NCI-H510A treated with DMSO at 0.1 percent for 48 hours (cell line): Measurements from ENCODE around the gene RPAP2.
"Not testable (repeated sequence)": the region's sequence is repeated elsewhere in the genome, so short reads cannot be mapped to it uniquely, and the experiment has no call there.

Experiments used
- DNase-seq: peaks from one replicate; lab custom pipeline; 2025; lab: John Stamatoyannopoulos, UW

The RPAP2 gene

DNA sequence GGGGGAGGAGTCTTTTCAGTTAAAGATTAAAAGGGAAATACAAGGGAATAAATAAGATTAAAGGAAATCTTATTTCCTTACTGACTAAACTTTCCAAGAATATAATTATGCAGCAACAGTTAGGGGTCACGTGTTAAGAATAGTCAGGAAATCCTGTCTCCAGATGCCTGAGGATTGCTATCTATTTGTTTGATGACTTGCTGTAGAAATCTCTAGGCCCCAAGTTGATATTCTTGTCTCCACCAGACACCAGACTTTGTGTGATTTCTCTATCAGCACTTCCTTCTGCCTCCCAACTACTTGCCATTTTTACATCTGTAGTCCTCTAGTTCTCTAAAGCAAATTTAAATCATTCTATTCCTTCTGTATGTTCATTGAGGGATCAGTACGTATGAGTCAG lies 77.5 kb downstream of the RPAP2 start:
- no peak for DNase-seq

DNA sequence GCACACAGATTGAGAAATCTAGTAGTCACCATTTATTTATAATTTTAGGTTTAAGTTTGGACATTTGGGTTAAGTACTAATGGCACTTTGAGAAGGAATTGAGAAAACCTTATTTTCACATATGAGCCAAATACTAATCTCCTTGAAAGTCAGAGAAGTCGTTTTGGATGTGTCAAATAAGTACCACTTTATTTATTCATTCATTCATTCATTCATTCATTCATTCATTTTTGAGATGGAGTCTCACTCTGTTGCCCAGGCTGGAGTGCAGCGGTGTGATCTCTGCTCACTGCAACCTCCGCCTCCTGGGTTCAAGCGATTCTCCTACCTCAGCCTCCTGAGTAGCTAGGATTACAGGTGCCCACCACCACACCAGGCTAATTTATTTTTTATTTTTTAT lies 79.1 kb downstream of the RPAP2 start:
- DNase-seq: not testable (repeated sequence)

DNA sequence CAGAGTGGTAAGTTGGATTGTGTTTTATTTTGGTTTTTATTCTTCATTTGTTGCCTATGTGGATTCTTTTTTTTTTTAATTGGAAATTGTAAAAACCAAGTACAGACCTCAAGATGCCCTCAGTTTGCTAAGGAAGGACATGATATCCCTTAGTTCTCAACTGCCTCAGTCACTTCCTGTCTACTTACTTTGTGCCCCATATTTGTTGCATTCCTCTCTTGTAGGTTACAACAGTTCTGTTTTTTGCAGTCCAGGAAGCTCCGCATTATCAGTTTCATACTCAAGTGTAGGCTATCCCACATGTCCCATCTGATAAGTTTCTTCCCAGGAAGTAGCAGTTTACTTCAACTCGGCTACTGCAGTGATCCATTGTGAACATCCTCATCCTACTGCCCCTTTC lies 82.0 kb downstream of the RPAP2 start:
- no peak for DNase-seq

DNA sequence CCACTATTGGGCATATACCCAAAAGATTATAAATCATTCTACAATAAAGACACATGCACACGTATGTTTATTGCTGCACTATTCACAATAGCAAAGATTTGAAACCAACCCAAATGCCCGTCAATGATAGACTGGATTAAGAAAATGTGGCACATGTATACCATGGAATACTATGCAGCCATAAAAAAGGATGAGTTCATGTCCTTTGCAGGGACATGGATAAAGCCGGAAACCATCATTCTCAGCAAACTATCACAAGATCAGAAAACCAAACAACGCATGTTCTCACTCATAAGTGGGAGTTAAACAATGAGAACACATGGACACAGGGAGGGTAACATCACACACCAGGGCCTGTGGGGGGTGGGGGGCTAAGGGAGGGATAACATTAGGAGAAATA lies 95.1 kb downstream of the RPAP2 start:
- DNase-seq: not testable (repeated sequence)

DNA sequence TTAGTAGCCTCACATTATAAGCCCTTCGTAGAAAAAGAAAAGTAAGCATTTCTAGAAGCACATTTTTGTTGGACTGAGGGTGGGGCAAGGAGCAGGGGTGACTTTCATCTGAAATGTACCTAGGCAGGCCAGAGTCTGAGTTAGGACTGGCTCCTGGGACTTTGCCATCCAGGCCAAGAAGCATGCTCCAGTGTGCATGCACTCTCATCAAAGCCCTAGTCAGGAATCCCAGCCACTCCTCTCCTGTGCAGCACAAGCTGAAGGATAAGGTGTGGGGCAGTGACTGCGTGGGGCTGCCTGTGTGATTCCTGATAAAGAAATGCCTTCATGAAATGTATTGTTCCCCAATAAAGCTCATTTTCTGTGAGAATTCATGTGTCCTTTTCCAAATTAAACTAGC lies 99.7 kb downstream of the RPAP2 start:
- DNase-seq: no peak

DNA sequence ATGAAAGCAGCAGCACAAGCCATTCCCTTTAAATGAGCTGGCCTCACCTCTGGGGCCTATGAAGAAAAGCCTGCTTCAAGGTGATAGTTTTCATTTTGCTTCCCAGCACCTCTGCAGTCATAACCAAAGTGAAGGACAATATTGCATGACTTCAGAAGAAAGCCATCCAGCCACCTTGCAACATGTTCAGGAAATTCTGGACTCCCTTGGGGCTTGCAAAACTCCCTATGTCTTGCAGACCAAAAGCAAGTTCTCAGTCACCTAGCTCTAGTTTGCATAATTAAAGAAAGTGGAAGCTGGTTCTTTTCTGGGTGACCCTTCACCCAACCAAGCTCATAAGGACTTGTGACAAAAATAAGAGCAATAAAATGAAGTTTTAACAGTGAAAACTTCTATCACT lies 100.2 kb downstream of the RPAP2 start:
- no peak for DNase-seq

DNA sequence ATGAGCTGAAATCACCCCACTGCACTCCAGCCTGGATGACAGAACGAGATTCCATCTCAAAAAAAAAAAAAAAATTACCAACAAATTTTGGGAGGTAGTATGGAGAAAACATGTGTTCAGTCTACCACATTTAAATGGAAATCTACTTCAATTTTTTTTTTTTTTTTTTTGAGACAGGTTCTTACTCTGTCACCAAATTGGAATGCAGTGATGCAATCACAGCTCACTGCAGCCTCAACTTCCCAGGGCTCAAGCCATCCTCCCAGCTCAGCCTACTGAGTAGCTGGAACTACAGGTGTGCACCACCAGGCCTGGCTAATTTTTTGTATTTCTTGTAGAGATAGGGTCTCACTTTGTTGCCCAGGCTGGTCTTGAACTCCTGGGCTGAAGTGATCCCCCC lies 105.8 kb downstream of the RPAP2 start:
- DNase-seq: no peak

DNA sequence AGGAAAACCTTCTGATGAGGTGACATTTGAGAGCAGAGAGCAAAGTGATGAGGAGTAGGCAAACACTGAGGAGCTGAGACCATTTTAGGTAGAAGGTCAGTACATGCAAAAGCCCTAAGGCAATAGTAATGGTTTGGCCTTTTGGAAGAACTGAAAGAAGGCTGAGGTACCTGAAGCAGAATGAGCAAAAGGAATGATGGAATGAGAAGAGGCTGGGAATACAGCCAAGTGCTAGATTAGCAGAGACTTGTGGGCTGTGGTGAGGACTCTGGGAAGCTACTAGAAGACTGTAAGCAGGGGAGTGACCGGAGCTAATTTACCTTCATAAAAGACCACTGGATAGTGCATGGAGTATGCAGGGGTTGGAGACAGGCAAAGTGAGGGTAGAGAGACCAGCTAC lies 110.0 kb downstream of the RPAP2 start:
- no peak for DNase-seq

DNA sequence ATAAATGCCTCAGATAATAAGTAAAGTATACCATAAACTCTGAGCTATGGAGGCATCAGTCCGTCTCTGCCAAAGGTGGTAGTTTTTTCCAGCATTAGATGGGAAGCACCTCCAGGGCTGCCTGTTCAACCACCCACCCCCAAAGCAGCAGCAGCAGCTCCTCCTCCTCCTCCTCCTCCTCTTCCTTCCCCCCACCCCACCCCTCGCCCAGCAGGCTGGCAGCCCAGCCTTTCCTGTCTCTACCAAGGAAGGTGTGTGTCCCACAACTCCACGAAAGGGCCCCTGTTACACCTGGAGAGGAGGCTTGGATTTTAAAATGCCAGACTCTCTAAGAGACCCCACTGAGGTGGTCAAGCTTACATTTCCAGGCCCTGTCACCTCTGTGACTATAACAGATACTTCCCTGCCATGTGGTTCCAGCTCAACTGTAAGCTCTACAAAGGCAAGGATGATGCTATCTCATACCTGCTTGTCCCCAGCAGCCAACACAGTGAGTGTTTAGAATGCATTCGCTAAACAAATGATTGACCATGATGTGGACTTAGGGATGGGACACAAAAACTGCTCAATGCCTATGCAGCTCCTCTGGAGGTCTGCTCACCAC lies 111.2 kb downstream of the RPAP2 start:
- no peak for DNase-seq

DNA sequence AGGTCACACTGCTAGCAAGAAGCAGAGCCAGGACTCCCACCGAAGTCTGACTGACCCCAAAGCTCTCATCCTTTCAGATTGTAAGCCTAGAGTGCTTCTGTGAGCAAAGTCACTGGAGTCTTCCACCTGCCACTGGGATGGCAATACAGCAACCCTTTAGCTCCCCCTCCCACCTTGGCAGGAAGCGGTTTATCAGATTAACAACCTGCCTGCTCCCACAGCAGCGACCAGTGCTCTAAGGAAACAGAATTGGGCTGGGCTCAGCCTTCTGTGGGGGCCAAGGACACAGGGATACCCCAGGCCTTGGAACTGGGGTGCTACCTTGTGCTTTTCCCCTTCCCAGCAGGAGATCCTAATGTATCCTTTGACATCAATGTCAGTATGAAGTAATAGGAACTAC lies 111.8 kb downstream of the RPAP2 start:
- DNase-seq: no peak

DNA sequence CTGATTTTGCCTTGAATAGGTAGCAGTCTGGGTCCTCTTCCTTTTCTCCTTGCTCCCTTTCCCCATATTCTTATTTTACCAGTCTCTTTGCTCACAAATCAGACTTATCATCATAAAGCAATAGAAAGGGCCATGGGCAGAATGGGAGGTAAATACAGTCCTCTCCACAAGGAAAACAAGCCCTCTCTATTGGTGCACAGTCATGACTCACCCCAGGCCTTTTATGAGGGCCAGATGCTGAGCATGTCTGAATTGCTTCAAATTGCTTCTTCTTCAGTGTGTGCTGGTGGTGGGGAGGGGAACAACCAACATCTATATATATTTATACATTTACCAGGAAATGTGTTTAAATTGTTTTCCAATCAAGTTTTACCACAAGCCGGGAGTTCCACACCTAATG lies 112.7 kb downstream of the RPAP2 start:
- DNase-seq: peak; percentile 15

DNA sequence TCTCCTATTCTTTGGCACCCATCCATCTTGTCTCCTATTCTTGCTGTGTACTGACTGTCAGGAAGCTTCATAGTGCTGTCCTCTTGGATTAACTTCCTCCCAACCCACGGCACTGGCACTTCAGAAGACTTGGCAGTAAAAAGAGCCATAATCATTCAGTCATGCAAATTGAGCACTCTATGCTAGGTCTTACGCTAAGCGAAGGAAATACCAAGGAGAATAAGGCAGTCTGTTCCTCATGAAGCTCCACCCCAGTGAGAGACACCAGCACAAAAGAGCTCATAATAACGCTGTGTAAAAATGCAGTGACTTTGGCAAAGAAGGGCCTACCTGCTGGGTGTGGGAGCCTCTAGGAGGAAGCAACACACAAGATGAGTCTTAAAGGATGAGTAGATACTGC lies 120.8 kb downstream of the RPAP2 start:
- DNase-seq: no peak

DNA sequence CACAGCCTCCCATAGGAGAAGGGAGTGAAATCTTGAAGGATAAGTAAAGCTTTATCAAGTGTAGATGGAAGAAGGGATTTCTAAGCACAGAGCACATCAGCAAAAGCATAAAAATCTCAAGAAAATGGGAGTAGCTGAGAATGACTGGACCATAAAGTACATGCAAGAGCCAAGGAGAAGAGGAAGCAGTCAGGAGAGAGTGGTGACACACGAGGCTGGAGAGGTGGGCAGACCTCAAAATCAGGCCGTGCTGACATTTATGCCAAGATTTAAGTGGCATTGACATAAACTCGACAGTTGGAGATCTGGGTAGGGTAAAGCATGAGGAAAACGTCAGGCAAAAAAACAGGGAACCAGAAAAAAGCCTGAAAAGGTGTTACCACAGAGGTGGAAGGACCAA lies 125.5 kb downstream of the RPAP2 start:
- DNase-seq: no peak

DNA sequence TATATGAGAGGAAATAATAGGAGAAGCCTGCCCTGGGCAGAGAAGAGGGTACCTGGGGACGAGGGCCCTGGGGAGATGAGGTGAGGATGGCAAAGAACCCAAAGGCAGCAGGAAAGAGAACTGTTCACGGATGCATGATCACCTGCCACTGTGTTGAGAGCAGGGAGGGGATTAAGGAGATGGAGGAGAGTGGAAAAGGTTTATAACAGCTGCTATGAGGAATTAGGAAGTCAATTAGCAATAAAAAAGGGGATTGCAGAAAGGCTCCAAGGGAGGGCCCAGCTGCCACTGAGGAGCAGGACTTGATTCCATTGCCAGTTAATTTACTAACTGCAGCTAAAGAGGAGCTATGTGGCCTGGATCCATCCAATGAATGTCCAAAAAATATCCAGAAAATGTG lies 126.8 kb downstream of the RPAP2 start:
- DNase-seq: no peak

DNA sequence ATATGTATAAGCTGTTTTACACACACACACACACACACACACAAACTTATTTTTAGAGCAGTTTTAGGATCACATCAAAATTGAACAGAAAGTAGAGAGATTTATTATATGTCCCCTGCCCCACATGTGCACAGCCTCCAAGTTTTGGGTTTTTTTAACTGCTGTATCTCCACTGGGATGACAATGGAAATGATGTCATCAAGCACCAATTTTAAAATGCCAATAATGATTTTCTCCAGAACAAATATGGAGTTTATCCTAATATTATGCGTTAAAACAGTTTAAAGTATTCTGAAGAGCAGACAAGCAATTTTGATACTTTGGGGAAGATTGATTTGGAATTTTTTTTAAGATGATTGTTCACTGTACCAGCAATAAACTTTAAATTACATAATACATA lies 131.2 kb downstream of the RPAP2 start:
- no peak for DNase-seq

DNA sequence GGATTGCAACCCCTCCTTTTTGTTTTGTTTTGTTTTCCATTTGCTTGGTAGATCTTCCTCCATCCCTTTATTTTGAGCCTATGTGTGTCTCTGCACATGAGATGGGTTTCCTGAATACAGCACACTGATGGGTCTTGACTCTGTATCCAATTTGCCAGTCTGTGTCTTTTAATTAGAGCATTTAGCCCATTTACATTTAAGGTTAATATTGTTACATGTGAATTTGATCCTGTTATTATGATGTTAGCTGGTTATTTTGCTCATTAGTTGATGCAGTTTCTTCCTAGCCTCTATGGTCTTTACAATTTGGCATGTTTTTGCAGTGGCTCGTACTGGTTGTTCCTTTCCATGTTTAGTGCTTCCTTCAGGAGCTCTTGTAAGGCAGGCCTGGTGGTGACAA lies 135.7 kb downstream of the RPAP2 start:
- DNase-seq: not testable (repeated sequence)

DNA sequence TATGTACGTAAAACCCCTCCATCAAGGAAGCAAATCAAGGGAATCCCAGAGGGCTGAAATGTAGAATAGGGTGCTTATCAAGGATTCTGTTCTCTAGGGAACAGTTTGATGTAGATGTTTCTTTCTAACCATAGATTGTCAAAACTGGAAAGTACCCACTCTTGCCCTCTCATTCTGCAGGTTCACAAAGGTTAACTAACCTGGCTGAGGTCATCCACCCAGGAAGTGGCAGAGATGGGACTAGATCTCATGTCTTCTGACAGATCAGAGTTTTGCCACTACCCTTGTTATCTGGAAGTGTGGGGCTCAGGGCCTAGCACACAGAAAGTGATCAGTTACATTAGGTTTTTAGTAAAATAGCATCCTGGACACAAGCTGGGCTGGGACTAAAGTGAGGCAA lies 140.4 kb downstream of the RPAP2 start:
- no peak for DNase-seq

DNA sequence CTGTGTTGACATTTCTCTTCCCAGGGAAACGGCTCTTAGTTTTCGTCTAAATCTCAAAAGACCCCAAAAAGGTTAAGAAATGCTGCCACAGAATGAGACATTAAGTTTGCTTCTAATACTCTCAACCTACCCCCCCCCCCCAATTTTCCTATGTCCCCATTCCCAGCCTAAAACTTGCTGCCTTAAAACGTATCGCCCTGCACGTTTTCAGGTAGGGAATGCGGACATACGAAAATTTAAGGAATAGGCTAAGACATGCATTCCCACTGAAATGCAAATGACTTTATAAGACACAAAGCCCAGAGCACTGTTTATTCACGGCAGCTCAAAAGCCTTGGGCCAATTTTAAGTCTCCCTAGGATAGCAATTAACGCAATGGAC lies 142.4 kb downstream of the RPAP2 start:
- no peak for DNase-seq

DNA sequence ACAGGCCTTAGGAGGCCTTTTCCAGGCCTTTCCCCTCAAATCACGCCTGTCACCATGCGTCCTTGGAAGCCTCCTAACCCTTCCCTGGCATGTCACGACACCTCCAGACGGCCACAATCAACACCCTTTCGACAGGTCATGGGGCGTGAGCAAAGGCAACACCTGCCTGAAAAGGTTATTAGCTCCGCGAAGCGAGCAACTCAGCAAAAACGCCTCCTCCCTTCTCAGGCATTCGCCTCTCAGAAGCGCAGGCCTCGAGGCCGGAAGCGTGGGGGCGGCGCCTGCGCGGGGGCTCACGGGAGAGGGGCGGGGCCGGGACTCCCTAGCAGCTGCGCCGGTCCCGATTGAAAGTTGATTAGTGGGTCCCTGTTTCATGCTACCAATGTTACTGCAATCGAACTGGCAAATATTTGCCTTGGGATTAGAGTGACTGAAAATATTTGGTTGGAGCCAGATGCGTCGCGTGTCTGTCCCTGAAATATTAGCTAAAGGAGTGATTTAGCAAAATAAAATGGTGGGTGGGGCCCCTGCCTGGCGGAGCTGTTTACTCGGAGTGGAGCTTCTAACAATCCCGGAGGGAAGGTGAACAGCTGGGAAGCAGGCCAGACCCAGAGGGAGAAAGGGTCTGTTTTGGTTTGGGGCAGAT lies 143.0 kb downstream of the RPAP2 start:
- peak; percentile 18 for DNase-seq

DNA sequence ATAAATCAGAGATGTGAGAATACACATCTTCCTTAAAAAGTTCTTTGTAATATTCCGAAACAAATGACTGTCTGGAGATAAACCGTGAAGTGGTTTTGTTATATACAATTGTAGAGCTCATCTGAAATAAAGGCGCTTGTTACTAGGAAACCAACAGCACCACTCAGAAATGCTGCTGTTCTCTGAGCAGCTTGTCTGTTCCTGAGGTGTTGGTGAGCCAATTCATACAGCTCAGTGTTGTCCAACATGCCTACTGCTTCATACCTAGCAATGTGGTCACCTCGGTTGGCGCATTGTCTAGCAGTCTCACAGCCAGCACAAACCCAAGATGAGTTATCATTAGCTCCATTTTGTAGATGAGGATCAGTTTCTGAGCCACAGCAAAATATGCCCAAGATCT lies 143.5 kb downstream of the RPAP2 start:
- no peak for DNase-seq

DNA sequence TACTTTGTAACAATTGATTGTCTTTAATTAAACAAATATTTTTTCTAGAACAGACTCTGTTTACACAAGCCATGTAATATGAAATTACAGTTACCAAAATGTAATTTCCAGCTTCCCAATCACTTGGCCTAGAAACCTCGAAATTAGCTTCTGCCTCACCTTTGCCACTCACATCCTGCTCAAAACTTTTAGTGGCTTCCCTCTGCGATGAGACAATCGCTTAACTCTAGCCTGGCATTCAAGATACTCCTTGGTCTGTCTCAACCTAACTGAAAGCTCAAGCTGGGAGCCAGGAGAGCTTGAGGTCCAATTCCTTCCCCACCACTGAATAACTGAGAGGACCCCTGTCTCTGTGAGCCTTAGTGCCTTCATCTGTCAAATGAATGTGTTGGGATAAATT lies 145.0 kb downstream of the RPAP2 start:
- no peak for DNase-seq

DNA sequence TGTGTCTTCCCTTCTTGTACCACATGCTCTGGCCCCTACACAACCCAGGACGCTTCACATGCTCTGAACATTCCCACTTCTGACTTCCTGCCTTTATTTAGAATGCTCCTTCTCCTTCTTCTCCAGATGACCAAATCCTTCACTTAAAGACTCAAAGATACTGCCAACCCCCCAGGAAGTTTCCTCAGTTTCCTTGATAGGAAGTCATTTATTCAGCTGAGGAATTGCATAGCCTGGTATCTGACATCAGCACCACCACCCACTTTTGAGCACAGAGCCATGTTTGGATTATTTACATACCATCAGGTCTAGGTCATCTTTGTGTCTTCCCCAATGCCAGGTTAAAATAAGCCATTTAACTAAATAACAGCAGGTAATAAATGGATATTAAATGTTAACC lies 145.5 kb downstream of the RPAP2 start:
- no peak for DNase-seq

DNA sequence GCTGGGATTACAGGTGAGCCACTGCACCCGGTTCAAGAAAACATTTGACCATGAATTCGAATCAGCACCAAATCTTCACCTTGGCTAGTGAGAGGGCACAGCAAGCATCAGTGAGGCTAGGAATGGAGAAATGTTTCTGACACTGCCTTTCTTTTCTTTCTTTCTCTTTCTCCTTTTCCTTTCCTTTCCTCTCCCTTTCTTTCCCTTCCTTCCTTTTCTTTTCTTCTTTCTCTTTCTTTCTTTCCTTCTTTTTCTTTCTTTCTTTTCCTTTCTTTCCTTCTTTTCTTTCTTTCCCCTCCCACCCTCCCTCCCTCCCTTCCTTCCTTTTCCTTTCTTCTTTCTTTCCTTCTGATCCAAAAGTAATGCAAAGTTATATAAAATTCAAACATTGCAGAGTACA lies 147.0 kb downstream of the RPAP2 start:
- DNase-seq: no peak

DNA sequence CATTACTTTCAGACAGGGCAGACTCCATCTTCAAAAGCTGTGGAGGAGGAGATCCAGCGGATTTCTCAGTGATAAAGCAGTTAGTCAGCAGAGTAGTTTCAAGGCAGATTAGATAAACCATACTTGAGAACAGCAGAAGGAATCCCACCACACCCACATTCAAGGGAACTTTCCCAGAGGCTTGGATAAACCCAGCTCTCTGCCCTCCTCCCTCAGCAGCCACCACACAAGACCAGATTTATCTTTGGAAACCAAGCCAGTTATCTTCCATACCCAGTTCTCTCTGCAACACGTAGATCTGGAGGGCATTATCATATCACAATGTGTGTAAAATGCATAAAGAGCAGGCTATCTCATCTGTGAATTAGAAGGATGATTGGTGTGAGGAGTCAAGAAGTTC lies 147.7 kb downstream of the RPAP2 start:
- no peak for DNase-seq
